Suprapubic skin (tissue), 4 donors: Measurements from ENCODE around the gene KRTAP10-7. TPM values are rescaled to one million over a fixed set of nuclear protein-coding genes. Genes with fewer than 3 reads are reported as not detected.
"Not testable (repeated sequence)": the region's sequence is repeated elsewhere in the genome, so short reads cannot be mapped to it uniquely, and the experiment has no call there.

Source experiments
- DNase-seq, 2 donors: peaks; one replicate each; pipeline ENCODE4 v3.0.0-alpha.2; 2019; ENCODE audit warnings: low spot score in 2 of 2
- H3K27ac ChIP-seq: fragments of 200-600 bp; sonication (generic); one replicate; pipeline ENCODE4 v1.5.1; 2019
- H3K27me3 ChIP-seq: fragments of 200-600 bp; sonication (generic); one replicate; pipeline ENCODE4 v1.5.1; 2019
- H3K36me3 ChIP-seq: fragments of 200-600 bp; sonication (generic); one replicate; pipeline ENCODE4 v1.5.1; 2019
- H3K4me1 ChIP-seq: fragments of 200-600 bp; sonication (generic); one replicate; pipeline ENCODE4 v1.5.1; 2019
- H3K4me3 ChIP-seq: fragments of 200-600 bp; sonication (generic); one replicate; pipeline ENCODE4 v1.5.1; 2019; ENCODE audit warnings: mild to moderate bottlenecking
- H3K9me3 ChIP-seq: fragments of 200-600 bp; sonication (generic); one replicate; pipeline ENCODE4 v1.5.1; 2019
- CTCF ChIP-seq, 2 donors: fragments of 200-600 bp in 1 of 2; fragments of 450-650 bp in 1 of 2; sonication (generic) in 1 of 2; IDR thresholded peaks; one replicate each; pipeline ENCODE4 v1.5.1; 2016 to 2019; ENCODE audit warnings: antibody characterized with exemption in 2 of 2, mild to moderate bottlenecking in 1 of 2, moderate library complexity in 1 of 2
- EP300 ChIP-seq: sonication (generic); formaldehyde crosslinking; IDR thresholded peaks from one replicate; pipeline ENCODE4 v1.6.1; 2017; ENCODE audit warnings: antibody characterized with exemption
- POLR2A ChIP-seq, 2 donors: fragments of 450-650 bp; IDR thresholded peaks; one replicate each; pipeline ENCODE4 v1.6.1; 2017; ENCODE audit warnings: antibody characterized with exemption in 2 of 2, mild to moderate bottlenecking in 2 of 2, moderate library complexity in 2 of 2
- POLR2AphosphoS5 ChIP-seq, 3 donors: sonication (generic); formaldehyde crosslinking; IDR thresholded peaks; one replicate each; pipeline ENCODE4 v1.6.1; 2017; ENCODE audit warnings: antibody characterized with exemption in 3 of 3
- WGBS: methylation state at CpG from one replicate; pipeline ENCODE4 v1.1.5; 2018; 5-methylcytosine and 5-hydroxymethylcytosine counted together
- total RNA-seq, 4 donors: library from RNA; depleted of rRNA; stranded (reverse); fragments of >200 nt; gene quantifications; one replicate each; pipeline ENCODE4 v1.1.0, GENCODE V29; 2016

KRTAP10-7 gene
- total RNA-seq, 4 donors from 2014 or later = 3.7 to 12.9 (median 4.2) TPM; not detected in 1

GRCh38 chr21:44623575-44623974 lies 23.2 kb downstream of the KRTAP10-7 start:
- Histone ChIP-seq H3K4me3 (no peak overlapping the region), H3K9me3 (peaks cover 15% of the 10 kb centered on the region), H3K4me1 (no peaks in the 10 kb centered on the region), H3K27me3 (peaks cover 15% of the 10 kb centered on the region), H3K27ac (no peak overlapping the region), H3K36me3 (no peaks in the 10 kb centered on the region)
- no peak for TF ChIP-seq CTCF (IDR thresholded peaks at IDR 0.05)
- DNase-seq = no peak

- no peak for DNase-seq
- TF ChIP-seq POLR2AphosphoS5 (IDR thresholded peaks at IDR 0.05) (no peak), POLR2A (IDR thresholded peaks at IDR 0.05) (no peak), EP300 (no peak), CTCF (IDR thresholded peaks at IDR 0.05) (no peak)
- no peaks in the 10 kb centered on the region for H3K4me1 ChIP-seq
- peaks cover 8% of the 10 kb centered on the region for H3K9me3 ChIP-seq
- H3K4me3 ChIP-seq = no peak overlapping the region
- peaks cover 21% of the 10 kb centered on the region for H3K27me3 ChIP-seq
- H3K27ac ChIP-seq = no peak overlapping the region
- no peaks in the 10 kb centered on the region for H3K36me3 ChIP-seq
- WGBS = 95% methylated on average over 7 of the region's 7 CpGs
Observed at GRCh38 chr21:44625756-44626155, 25.4 kb downstream of the KRTAP10-7 start.

GRCh38 chr21:44626262-44626661 lies 25.9 kb downstream of the KRTAP10-7 start:
- H3K36me3 ChIP-seq = no peaks in the 10 kb centered on the region
- H3K4me1 ChIP-seq = no peaks in the 10 kb centered on the region
- WGBS = 79% methylated on average over 10 of the region's 10 CpGs
- no peak for DNase-seq
- H3K27me3 ChIP-seq = peaks cover 21% of the 10 kb centered on the region
- peaks cover 11% of the 10 kb centered on the region for H3K9me3 ChIP-seq
- TF ChIP-seq EP300 (no peak), POLR2AphosphoS5 (IDR thresholded peaks at IDR 0.05) (no peak), POLR2A (IDR thresholded peaks at IDR 0.05) (no peak), CTCF (IDR thresholded peaks at IDR 0.05) (no peak)
- H3K27ac ChIP-seq = no peak overlapping the region
- no peak overlapping the region for H3K4me3 ChIP-seq

GRCh38 chr21:44626673-44627143 lies 26.3 kb downstream of the KRTAP10-7 start, which contains the start of gene KRTAP10-9:
TSS of gene KRTAP10-9 (plus strand) at chr21:44627093. CDS start at chr21:44627172, 79 bp downstream.
- TF ChIP-seq EP300 (no peak), CTCF (IDR thresholded peaks at IDR 0.05) (no peak), POLR2A (IDR thresholded peaks at IDR 0.05) (no peak), POLR2AphosphoS5 (IDR thresholded peaks at IDR 0.05) (no peak)
- Histone ChIP-seq H3K27ac (no peak within 1 kb of the TSS), H3K4me1 (no peaks in the 10 kb centered on the region), H3K36me3 (no peaks in the 10 kb centered on the region), H3K9me3 (peaks cover 16% of the 10 kb centered on the region), H3K4me3 (no peak within 1 kb of the TSS), H3K27me3 (peaks cover 21% of the 10 kb centered on the region)
- no peak for DNase-seq
- 70% methylated on average over 2 of the region's 7 CpGs for WGBS

- Histone ChIP-seq H3K9me3 (peaks cover 17% of the 10 kb centered on the region), H3K27me3 (peaks cover 21% of the 10 kb centered on the region)
- H3K4me3 ChIP-seq, DNase-seq, H3K4me1 ChIP-seq, H3K27ac ChIP-seq, H3K36me3 ChIP-seq: not testable (repeated sequence)
- 83% methylated on average over 17 of the region's 20 CpGs for WGBS
Observed at GRCh38 chr21:44627181-44627822, 26.9 kb downstream of the KRTAP10-7 start.

GRCh38 chr21:44627831-44628233 lies 27.4 kb downstream of the KRTAP10-7 start:
- WGBS = 71% methylated on average over 11 of the region's 15 CpGs
- H3K9me3 ChIP-seq = peaks cover 17% of the 10 kb centered on the region
- not testable (repeated sequence) for H3K4me1 ChIP-seq

More at GRCh38 chr21:44627831-44628233, 27.4 kb downstream of the KRTAP10-7 start:
- not testable (repeated sequence) for DNase-seq, H3K4me3 ChIP-seq, H3K36me3 ChIP-seq, H3K27ac ChIP-seq
- H3K27me3 ChIP-seq = peaks cover 21% of the 10 kb centered on the region
